ENCODE data around the gene NPDC1.

NPDC1 gene

DNA sequence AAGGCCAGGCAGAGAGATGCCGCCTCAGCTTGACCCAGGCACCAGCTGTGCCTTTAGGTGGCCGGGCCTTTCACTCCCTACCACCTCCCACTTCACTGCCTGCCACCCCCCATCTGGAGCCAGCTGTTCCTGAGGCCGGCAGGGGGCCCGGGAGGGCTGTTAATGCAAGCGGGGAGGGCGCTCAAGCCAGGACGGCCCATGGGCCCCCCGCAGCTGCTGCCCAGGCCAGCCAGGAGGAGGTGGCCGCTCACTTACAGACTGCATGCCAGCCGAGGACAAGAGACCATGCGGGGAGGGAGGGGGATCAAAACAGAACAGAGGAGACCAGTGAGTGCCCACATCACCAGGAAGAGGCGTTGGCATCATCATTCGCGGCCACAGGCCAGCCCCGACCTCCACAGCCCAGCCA lies 22.4 kb downstream of the NPDC1 start:
- ChIA-PET CTCF (interaction anchor here (0.5 to 6.1 kb wide), 4 partner anchors 11 to 279 kb away, joined by 3 to 36 read pairs (median 4); partner anchors contain the start of gene NRARP), POLR2A (ENCODE audit: low non-redundant PET) (no interaction called here)
- no peak for DNase-seq (ENCODE audit: low spot score)
- TF ChIP-seq, protein P1, sequence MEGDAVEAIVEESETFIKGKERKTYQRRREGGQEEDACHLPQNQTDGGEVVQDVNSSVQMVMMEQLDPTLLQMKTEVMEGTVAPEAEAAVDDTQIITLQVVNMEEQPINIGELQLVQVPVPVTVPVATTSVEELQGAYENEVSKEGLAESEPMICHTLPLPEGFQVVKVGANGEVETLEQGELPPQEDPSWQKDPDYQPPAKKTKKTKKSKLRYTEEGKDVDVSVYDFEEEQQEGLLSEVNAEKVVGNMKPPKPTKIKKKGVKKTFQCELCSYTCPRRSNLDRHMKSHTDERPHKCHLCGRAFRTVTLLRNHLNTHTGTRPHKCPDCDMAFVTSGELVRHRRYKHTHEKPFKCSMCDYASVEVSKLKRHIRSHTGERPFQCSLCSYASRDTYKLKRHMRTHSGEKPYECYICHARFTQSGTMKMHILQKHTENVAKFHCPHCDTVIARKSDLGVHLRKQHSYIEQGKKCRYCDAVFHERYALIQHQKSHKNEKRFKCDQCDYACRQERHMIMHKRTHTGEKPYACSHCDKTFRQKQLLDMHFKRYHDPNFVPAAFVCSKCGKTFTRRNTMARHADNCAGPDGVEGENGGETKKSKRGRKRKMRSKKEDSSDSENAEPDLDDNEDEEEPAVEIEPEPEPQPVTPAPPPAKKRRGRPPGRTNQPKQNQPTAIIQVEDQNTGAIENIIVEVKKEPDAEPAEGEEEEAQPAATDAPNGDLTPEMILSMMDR (conservative IDR thresholded peaks at IDR 0.05; ENCODE audit: low read depth), result no peak
- H3K27ac ChIP-seq, result peak overlapping the region; percentile 81

DNA sequence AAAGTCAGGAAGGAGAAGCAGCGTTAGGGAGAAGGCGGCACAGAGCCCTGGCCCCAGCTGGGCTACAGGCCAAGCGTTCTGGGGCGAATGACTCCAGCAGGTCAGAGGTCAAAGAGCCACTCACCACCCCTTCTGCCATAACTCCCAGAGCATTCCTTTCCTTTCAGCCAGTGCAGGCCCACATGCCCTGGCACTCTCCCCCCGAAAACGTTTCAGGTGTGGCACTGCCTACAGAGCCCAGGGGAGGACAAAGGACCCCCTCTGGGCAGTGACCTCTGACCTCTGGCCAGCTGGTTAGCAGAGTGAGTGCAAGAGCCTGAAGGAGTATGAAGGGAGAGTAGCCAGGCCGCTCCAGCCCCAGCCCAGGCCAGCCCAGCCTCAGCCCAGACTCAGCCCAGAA lies 22.8 kb downstream of the NPDC1 start:
- H3K27ac ChIP-seq, result peak overlapping the region; percentile 81
- CTCF ChIA-PET, result interaction anchor here (0.6 to 6.1 kb wide), 3 partner anchors 12 to 279 kb away, joined by 3 to 36 read pairs (median 4); partner anchors contain the start of gene NRARP

DNA sequence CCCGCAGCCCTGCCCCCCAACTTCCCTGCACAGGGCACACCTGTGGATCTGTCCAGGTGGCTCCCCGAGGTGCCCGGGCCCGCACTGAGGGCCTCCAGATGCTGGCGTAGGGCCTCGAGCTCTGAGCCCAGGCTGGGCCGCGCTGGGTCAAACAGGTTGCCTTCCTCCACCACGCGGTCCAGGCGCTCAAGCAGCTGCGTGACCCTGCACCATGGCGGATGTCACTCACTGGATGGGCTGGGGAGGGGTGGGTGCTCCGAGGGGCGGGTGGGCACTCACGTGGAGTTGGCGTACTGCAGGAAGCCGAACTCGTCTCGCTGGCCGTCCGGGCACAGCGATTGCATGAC lies 23.3 kb downstream of the NPDC1 start:
- TF ChIP-seq, protein P1 (conservative IDR thresholded peaks at IDR 0.05; ENCODE audit: low read depth), result no peak
- POLR2A ChIA-PET (ENCODE audit: low non-redundant PET), result no interaction called here
- CTCF ChIA-PET, result interaction anchor here (0.6 to 6.1 kb wide), 3 partner anchors 12 to 62 kb away, joined by 3 to 36 read pairs (median 7); no protein-coding TSS in a partner anchor
- DNase-seq (ENCODE audit: low spot score), result no peak
- H3K27ac ChIP-seq, result peak overlapping the region; percentile 81

More for the DNA sequence above, 22.8 kb downstream of the NPDC1 start:
- POLR2A ChIA-PET (ENCODE audit: low non-redundant PET), result no interaction called here
- DNase-seq (ENCODE audit: low spot score), result no peak
- TF ChIP-seq, protein P1 (conservative IDR thresholded peaks at IDR 0.05; ENCODE audit: low read depth), result no peak

DNA sequence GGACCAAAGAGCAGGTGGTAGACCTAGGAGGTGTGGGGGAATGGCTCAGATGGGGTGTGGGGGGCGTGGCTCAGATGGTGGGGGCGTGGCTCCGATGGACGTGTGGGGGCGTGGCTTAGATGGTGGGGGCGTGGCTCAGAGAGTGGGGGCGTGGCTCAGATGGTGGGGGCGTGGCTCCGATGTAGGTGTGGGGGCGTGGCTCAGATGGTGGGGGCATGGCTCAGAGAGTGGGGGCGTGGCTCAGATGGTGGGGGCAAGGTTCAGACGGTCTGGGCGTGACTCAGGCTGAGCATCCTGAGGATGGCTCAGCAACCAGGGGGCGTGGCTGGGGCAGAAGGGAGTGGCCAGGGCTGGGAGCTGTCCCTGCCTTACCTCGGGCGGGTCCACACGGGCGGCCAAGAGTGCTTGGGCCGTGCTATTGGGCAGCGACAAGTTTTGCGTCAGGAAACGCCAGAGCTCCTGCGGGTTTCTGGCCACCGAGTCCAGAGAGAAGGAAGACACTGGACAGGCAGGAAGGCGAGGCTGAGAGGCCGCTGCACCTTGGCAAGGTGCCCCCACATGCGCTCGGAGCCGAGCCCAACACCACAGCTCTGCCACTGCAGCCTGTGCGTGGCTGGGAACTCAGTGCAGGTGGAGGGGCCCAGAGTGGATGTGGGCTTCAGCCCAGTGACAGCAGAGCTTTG lies 23.9 kb downstream of the NPDC1 start:
- peak; percentile 95 for DNase-seq (ENCODE audit: low spot score)
- ChIA-PET POLR2A (ENCODE audit: low non-redundant PET) (interaction anchor here (0.6 kb wide), 1 partner anchor 205 kb away, joined by 3 read pairs; no protein-coding TSS in a partner anchor), CTCF (interaction anchor here (0.6 to 6.1 kb wide), 3 partner anchors 13 to 63 kb away, joined by 3 to 36 read pairs (median 7); no protein-coding TSS in a partner anchor)
- H3K27ac ChIP-seq, result peak overlapping the region; percentile 81
- TF ChIP-seq, protein P1 (conservative IDR thresholded peaks at IDR 0.05; ENCODE audit: low read depth), result no peak

DNA sequence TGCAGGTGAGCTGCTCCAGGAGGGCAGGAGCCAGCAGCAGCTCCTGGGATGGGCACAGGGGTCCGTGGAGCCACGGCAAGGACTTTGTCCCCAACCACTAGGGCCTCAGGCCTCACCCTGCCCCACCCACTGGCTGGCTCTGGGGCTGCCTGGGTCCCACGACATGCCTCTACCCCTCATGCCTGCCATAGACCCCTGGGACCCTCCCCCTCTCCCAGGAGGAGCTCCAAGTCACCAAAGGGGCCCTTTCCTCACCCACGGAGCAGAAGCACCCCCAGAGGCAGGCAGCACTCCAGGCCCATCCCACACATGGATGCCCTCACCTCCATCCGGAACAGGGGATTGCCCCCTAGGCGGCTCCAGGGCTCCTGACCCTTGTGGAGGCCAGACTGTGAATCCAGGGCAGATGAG lies 24.4 kb downstream of the NPDC1 start:
- no peak for DNase-seq (ENCODE audit: low spot score)
- ChIA-PET POLR2A (ENCODE audit: low non-redundant PET) (interaction anchor here (0.6 kb wide), 1 partner anchor 205 kb away, joined by 3 read pairs; no protein-coding TSS in a partner anchor), CTCF (interaction anchor here (0.7 to 6.1 kb wide), 3 partner anchors 13 to 76 kb away, joined by 4 to 36 read pairs (median 5); no protein-coding TSS in a partner anchor)
- H3K27ac ChIP-seq, result peak overlapping the region; percentile 47
- TF ChIP-seq, protein P1 (conservative IDR thresholded peaks at IDR 0.05; ENCODE audit: low read depth), result no peak

DNA sequence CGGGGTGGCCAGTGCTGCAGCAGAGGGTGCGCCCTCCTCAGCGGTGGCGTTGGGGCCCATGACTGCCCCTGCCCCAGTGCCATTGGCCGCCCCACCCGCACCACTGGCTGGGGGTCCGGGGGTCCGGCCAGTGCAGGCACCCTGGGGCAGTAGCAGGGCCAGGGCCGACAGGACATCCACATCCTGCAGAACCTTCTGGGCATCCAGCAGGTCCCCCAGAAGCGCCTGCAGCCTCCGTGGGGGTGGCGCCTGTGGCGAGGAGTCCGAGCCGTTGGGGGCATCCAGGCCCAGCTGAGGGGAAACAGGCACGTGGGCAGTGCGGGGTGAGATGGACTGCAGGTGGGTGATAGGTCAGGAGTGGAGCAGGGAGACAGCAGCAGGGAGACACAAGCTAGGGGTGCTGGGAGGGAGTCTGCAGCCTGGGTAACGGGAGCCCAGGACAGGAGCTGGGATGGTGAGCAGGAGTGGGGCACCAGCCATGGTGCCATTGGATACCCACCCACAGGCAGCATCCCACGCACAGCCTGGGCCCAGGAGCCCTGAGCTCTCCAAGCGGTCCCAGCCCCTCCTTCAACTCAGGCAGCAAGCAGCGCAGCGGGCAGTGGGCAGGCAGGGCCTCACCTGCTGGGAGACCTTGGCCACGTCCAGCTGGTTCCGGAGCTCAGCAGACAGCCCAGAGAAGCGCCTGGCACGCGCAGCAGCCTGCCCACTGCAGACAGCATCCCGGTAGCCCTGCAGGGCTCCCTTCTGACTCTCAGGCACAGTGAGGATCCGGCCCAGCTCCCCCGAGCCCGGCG lies 25.0 kb downstream of the NPDC1 start:
- peak overlapping the region; percentile 47 for H3K27ac ChIP-seq
- CTCF ChIA-PET, result interaction anchor here (0.6 to 6.1 kb wide), 4 partner anchors 14 to 487 kb away, joined by 4 to 36 read pairs (median 5); no protein-coding TSS in a partner anchor
- TF ChIP-seq, protein P1 (conservative IDR thresholded peaks at IDR 0.05; ENCODE audit: low read depth), result no peak
- DNase-seq (ENCODE audit: low spot score), result no peak
- POLR2A ChIA-PET (ENCODE audit: low non-redundant PET), result interaction anchor here (0.6 kb wide), 2 partner anchors 61 to 204 kb away, joined by 3 to 4 read pairs; no protein-coding TSS in a partner anchor
